HG03571 (cell line): ENCODE results near the gene TMEM26.
"Not testable (repeated sequence)": the region's sequence is repeated elsewhere in the genome, so short reads cannot be mapped to it uniquely, and the experiment has no call there.

Experiments
- ATAC-seq: cut with Tn5 transposase; IDR thresholded peaks from one replicate; pipeline ENCODE4 v1.9.1; 2021; ENCODE audit not compliant: unreplicated experiment

Gene TMEM26

DNA sequence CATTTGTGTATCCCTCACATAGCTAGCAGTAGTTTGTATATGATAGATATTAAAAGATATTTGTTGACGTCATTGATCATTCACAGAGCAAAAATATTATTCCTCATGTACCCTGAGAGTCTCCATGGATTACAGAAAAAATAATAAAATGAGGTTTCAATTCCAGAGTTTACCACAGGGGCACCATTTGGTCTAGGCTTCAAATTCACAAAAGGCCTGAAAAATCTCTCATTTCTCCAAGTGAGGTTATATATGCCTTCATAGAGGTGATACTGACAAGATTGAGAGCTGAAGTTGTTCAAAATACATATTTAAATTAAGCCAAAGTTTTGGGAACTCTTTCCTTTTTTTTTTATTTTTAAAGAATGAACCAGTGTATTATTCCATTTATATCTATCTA, 52.7 kb downstream of the TMEM26 start:
- ATAC-seq, result no peak

DNA sequence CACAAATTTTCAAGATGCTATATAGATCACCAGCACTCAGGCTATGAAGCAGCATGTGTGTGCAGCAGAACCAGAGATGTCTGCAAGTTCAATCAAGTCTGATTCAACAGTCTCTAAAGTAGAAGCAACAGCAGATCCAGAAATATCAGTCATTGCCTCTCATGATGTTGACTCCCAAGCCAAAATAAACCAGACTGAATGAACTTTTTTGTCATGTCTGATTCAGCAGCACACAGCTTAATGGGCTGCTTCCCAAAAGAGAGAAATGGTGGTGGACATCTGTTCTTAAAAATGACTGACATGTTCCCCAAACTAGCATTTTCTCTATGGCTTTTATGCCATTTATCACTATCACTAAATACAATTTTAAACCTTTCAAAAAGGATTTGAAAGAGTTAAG, 53.8 kb downstream of the TMEM26 start:
- ATAC-seq, result no peak

DNA sequence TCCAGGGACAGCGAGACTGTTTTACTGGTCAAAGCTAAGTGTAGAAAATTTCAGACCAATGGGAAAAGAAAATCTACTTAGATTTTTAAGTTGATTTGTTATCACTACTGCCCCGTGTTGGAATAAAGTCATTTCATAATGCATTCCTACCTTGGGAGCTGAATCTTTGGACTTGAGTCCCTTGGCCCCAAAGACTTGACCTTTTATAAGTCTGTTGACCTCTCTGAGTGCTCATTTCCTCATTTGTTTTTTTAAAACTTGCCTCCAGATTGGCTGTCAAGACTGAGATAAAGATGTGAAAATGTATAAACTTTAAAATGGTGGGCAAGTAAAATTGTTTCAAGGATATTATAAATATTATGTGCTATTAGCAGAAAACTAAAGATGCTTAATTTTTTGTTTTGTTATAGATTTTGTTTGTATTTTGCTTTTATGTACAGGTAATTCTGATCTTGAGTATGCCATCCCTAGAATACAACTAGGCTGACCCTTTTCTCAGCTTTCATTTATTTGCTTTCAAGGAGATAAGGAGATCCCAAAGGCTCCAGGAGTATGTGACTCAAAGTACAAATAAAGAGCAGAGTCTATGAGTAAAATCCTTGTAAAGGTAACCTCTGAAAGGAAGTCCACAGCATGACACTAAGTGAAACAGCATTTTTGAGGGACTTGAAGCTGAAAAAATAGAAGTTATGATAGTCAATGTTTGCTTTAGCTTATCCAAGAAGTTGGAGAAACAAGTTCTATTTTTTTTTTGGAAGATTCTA, 54.6 kb downstream of the TMEM26 start:
- ATAC-seq, result no peak

DNA sequence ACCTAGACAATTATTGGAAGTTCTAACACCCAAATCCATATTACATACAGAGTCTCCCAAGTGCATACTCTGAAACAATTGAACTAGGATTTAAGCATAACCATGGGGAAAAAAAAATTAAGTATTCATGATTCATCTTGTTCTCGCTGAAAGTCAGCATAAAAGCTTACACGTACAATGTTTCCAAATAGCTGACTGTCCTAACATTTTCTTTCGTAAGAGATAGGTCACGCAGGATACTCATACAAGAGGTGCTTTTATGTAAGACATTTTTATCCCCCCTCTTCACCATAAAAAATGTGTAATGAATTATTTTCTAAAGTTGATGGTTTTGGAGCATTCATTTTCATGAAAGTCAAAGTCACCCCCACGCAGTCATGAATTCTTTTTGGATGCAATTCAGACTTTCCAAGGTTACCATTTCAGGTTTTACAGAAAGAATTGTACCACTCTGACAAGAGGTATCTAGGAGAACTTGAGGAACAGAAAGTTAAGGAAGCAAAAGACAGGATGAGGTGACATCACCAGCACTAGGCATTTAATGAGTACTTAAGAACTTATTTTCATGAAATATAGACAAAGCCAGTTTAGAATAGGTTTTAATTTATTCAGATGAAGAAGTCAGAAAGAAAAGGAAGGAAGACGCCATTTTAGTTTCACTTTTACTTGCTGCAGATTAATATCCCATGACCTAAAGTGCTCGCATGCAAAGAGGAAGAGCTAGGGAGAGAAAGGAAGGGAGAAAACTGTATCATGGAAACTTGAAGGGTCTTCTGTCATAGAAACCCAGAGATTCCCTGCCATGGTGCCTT, 55.8 kb downstream of the TMEM26 start:
- ATAC-seq, result no peak

DNA sequence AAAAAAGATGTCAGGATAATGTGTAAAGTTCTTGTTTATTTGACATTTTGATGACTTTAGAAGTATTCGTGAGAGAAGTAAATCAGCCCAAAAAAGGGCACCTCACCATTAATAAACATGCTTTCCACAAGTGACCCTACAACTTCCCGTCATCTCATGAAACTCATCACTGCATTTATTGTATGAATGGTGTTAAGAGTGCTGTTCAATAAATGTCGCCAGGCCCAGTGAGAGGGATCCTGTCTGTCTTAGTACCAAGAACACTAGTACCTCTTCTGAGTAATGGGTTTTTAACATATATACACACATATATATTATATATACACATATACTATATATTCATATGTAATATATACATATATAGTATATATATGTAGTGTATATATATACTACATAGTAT, 61.9 kb downstream of the TMEM26 start:
- ATAC-seq, result peak; percentile 31

DNA sequence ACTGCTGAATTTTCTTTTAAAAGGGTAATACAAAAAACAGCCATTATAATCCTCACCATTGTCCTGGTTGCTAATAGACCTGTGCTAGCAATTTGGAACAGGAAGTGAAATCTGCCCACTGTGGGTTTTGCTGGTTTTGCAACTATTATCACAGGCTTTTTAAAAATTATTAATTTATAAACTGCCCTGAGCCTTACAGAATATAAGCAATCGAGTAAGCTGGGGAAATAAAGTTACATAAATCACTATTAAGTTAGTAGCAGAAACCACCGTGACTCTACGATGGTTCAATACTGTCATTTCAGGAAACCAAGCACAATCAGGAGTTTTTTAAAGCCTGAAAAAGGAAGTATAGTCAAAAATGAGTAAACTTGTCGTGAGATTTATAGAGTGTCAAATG, 62.3 kb downstream of the TMEM26 start:
- peak; percentile 94 for ATAC-seq

DNA sequence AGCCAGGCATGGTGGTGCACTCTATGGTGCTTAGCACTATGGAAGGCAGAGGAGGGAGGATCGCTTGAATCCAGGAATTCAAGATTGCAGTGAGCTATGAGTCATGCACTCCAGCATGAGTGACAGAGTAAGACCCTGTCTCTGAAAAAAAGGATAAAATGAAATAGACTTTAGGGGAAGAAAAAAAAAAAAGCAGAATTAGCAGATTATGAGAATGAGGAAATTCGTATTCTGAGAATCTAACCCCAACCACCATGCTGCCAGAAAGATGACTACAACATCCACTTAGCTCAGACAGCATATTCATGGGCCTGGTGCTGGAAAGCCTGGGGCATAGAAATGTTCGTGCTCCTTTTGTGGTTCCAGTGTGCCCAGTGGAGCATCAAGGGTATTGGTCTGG, 63.3 kb downstream of the TMEM26 start:
- no peak for ATAC-seq

DNA sequence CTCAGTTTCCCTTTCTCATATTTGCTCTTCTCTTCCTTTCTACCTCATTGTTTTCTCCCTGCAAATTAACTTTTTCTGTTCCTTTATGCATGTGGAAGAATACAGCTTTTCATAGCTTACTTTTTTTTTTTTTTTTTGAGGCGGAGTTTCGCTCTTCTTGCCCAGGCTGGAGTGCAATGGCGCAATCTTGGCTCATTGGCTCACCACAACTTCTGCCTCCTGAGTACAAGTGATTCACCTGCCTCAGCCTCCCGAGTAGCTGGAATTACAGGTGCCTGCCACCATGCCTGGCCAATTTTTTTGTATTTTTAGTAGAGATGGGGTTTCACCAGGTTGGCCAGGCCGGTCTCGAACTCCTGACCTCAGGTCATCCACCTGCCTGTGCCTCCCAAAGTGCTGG, 64.2 kb downstream of the TMEM26 start:
- not testable (repeated sequence) for ATAC-seq

DNA sequence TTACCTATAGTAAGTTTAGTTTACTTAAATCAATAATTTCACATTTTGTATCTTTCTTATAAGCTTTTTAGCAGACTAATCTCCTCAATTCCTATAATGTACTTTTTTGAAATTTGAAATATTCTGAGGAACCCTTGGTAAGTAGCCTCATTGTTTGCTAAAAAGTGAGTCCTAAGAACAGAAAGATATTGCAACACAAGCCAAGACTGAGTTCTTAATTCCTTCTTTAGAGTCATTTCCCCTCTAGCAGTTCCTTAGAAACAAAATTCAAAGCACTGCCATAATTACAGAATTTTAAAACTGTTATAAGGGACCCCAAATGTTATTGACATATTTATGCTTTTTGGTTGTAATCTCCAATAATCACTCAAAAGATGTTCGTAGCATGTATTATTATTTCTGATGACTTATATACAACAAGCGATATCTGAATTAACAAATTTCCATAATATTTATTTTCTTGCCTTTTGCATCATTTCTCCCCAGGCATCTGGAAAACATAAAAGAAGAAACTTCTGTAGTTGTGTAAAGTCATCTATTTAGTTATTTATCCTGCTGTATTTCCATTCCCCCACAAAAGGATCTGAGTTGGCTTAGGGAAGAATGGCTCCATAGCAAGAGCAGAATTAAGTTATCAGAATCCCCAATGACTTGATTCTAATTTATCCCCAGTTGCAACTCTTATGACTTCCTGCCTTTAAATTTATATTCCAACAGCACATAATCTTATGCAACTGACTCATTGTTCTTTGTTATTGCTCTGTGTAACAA, 67.8 kb downstream of the TMEM26 start:
- no peak for ATAC-seq

DNA sequence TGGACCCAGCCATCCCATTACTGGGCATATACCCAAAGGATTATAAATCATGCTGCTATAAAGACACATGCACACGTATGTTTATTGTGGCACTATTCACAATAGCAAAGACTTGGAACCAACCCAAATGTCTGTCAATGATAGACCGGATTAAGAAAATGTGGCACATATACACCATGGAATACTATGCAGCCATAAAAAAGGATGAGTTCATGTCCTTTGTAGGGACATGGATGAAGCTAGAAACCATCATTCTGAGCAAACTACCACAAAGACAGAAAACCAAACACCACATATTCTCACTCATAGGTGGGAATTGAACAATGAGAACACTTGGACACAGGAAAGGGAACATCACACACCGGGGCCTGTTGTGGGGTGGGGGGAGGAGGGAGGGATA, 72.0 kb downstream of the TMEM26 start:
- ATAC-seq, result not testable (repeated sequence)

DNA sequence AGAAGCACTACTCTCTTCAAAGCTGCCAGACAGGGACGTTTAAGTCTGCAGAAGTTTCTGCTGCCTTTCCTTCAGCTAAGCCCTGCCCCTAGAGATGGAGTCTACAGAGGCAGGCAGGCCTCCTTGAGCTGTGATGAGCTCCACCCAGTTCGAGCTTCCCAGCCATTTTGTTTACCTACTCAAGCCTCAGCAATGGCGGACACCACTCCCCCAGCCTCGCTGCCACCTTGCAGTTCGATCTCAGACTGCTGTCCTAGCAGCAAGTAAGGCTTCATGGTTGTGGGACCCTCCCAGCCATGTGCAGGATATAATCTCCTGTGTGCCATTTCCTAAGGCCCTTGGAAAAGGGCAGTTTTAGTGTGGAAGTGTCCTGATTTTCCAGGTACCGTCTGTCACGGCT, 74.3 kb downstream of the TMEM26 start:
- ATAC-seq, result no peak

DNA sequence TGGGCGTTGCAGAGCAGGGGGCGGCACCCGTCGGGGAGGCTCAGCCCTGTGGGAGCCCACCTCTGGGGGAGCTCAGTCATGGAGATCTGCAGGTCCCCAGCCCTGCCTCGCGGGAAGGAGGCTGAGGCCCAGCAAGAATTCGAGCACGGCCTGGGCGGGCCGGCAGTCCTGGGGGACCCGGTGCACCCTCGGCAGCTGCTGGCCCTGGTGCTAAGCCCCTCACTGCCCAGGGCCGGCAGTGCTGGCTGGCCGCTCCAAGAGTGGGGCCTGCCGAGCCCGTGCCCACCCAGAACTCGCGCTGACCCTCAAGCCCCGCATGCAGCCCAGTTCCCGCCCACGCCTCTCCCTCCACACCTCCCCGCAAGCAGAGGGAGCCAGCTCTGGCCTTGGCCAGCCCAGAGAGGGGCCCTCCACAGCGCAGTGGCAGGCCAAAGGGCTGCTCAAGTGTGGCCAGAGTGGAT, 76.2 kb downstream of the TMEM26 start:
- no peak for ATAC-seq

DNA sequence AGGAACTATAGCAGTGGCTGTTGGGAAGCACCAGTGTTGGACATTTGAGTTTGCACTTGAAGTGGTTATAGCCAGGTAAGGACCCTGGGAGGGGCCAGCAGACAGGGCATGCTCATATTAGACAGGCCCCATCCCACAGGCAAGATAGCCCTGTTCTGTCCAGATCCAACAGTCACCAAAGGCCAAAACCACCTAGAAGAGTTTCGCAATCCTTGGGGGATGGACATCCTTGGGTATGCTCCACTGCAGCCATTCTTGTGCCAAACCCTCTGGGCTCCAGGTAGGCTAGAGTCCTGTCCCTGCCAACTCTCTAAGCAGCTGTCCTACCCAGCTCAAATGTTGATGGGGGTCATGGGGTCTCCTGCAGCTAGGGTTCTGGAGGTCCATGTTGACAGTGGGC, 76.8 kb downstream of the TMEM26 start:
- no peak for ATAC-seq

DNA sequence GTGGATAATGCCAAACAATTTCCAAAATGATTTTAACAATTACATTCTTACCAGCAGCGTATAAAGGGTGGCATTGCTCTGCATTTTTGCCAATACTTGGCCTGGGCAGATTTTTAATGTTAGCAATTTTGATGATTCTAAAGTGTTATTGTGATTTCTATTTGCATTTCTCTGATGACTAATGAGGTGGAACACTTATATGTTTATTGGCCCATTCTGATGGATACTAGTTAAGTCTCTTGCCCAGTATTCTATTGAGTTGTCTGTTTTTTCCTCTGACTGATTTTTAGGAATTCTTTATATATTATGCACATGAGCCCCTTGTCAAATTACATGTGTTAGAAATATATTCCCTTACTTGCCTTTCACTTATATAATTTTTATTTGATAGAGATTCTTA, 86.8 kb downstream of the TMEM26 start:
- no peak for ATAC-seq

DNA sequence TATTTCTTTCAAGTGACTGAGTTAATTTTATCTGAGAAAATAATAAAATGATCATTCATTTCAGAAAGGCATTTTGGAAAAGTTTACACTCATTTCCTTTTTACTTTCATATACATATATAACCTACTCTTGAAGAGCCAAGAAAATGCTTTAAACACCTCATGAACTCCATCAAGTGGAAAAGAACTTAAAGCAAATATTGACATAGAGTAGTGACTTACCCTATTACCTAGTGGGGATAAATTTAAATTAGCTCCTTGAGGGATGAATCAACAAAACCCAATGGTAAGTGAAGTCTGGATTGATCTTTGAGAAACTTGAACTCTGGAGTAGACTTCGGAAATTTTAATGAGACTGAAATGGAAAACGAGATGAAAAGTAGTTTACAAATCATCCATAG, 88.6 kb downstream of the TMEM26 start:
- no peak for ATAC-seq

DNA sequence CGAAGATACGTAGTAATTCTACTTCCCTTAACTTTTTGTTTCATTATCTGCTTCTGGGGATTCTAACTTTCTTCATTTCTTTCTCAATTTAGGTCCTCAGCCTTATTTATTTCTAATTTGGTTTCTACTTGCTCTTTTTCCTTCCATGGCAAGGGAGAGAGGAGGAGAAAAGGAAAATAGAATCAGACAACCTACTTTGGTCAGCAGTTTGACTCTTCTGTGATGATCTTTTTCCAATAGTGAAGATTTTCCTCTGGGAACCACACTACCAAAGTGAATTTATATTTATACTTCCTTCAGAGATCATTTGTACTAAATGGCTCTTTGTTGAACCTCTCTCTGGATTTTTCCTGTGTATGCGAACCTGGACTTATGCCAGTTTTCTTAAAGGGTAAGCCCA, 90.2 kb downstream of the TMEM26 start:
- ATAC-seq, result no peak

DNA sequence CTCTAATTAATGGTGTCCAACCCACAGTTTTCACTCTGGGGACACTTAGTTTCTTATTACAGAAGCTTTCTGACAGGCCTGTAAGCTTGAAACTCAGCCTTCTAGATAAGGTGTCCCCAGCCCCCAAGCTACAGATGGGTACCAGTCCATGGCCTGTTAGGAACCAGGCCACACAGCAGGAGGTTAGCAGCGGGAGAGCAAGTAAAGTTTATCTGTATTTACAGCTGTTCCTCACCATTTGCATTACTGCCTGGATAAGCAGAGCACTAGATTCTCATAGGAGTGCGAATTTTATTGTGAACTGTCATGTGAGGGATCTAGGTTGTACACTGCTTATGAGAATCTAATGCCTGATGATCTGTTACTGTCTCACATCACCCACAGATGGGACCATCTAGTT, 93.7 kb downstream of the TMEM26 start:
- no peak for ATAC-seq

DNA sequence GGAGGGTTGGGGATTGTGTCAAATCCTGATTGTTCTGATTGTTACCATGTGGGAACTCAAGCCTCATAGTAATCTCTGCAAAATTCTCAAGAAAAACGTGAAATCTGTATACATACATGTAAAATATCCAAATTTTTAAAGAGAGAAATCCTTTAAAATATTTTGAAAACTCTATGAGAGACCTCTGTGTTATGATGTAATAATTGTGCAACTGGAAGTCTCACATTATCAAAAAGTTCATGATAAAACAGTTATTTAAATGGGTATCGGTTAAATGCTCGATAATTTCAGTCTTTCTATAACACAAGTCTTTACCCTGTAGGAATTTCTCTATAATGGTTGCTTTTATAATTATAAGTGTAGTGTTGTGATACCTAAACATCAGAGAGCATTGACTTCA, 95.5 kb downstream of the TMEM26 start:
- ATAC-seq, result no peak
